Right renal pelvis (tissue), 4 donors: ENCODE measurements around the gene MAP3K2. TPM values are rescaled to one million over a fixed set of nuclear protein-coding genes. Genes with fewer than 3 reads are reported as not detected.
A peak's percentile ranks its signal among the peaks of the same experiment; 100 is the strongest.
"Not testable (repeated sequence)": the region's sequence is repeated elsewhere in the genome, so short reads cannot be mapped to it uniquely, and the experiment has no call there.

ENCODE experiments used
- DNase-seq, 4 donors: peaks; one replicate each; pipeline ENCODE4 v3.0.0-alpha.2; 2013; ENCODE audit warnings: low read depth in 4 of 4, low spot score in 3 of 4, missing footprints in 1 of 4
- polyA plus RNA-seq, 4 donors: library from polyadenylated mRNA; unstranded; fragments of 120-200 nt; gene quantifications; one replicate each; pipeline ENCODE4 v1.2.1, GENCODE V29; 2013; ENCODE audit not compliant: insufficient read length in 4 of 4

MAP3K2 gene
- polyA plus RNA-seq, 4 donors, result 23.8 to 29.5 (median 26.8) TPM

DNA sequence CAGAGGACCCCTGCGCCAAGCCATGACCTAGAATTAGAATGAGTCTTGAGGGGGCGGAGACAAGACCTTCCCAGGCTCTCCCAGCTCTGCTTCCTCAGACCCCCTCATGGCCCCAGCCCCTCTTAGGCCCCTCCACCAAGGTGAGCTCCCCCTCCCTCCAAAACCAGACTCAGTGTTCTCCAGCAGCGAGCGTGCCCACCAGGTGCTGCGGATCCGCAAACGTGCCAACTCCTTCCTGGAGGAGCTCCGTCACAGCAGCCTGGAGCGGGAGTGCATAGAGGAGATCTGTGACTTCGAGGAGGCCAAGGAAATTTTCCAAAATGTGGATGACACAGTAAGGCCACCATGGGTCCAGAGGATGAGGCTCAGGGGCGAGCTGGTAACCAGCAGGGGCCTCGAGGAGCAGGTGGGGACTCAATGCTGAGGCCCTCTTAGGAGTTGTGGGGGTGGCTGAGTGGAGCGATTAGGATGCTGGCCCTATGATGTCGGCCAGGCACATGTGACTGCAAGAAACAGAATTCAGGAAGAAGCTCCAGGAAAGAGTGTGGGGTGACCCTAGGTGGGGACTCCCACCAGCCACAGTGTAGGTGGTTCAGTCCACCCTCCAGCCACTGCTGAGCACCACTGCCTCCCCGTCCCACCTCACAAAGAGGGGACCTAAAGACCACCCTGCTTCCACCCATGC lies 33.5 kb upstream of the MAP3K2 start:
- DNase-seq, result no peak

DNA sequence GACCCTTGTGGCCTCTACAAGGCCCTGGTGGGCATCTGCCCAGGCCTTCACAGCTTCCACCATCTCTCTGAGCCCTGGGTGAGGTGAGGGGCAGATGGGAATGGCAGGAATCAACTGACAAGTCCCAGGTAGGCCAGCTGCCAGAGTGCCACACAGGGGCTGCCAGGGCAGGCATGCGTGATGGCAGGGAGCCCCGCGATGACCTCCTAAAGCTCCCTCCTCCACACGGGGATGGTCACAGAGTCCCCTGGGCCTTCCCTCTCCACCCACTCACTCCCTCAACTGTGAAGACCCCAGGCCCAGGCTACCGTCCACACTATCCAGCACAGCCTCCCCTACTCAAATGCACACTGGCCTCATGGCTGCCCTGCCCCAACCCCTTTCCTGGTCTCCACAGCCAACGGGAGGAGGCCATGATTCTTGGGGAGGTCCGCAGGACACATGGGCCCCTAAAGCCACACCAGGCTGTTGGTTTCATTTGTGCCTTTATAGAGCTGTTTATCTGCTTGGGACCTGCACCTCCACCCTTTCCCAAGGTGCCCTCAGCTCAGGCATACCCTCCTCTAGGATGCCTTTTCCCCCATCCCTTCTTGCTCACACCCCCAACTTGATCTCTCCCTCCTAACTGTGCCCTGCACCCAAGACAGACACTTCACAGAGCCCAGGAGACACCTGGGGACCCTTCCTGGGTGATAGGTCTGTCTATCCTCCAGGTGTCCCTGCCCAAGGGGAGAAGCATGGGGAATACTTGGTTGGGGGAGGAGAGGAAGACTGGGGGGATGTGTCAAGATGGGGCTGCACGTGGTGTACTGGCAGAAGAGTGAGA lies 32.5 kb upstream of the MAP3K2 start:
- no peak for DNase-seq

- no peak for DNase-seq
Observed at GRCh38 chr2:127419448-127420038, 31.8 kb upstream of the MAP3K2 start.

- DNase-seq, result no peak
Observed at GRCh38 chr2:127419112-127419430, 31.3 kb upstream of the MAP3K2 start.

GRCh38 chr2:127418300-127419111 lies 30.7 kb upstream of the MAP3K2 start, which contains the start of gene PROC:
Gene PROC, plus strand, starts transcription at chr2:127418427. Its CDS starts 1,516 bp downstream, at chr2:127419943.
- DNase-seq, result no peak

DNA sequence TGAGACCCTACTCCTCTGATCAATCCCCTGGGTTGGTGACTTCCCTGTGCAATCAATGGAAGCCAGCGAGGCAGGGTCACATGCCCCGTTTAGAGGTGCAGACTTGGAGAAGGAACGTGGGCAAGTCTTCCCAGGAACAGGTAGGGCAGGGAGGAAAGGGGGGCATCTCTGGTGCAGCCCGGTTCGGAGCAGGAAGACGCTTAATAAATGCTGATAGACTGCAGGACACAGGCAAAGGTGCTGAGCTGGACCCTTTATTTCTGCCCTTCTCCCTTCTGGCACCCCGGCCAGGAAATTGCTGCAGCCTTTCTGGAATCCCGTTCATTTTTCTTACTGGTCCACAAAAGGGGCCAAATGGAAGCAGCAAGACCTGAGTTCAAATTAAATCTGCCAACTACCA lies 29.6 kb upstream of the MAP3K2 start:
- DNase-seq, result no peak

DNA sequence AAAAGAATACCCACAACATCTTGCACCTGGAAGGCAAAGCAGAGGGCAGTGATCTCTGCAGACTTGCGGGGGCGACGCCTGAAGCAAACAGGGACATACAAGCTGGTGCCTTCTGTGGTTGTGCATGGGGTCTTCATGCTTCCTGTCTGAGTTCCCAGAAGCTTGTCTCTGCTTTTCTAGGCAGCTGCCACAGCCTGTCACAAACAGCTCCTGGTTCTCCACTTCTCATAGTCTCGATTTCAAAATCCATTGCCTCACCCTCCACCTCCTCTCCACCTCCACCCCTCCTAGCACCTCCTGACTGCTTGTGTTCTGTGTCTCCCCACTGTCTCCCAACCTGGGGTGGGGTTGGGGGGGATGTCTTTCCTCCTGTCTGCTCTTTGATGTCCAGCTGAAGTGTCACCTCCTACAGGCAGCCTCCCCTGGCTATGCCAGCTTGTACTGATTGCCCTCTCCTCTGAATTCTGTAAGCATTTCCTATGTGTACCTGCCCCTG lies 28.8 kb upstream of the MAP3K2 start:
- no peak for DNase-seq

- DNase-seq, result peak in 2 of 4 donors; percentile 47 to 54
Observed at GRCh38 chr2:127415593-127416505, 28.1 kb upstream of the MAP3K2 start.

DNA sequence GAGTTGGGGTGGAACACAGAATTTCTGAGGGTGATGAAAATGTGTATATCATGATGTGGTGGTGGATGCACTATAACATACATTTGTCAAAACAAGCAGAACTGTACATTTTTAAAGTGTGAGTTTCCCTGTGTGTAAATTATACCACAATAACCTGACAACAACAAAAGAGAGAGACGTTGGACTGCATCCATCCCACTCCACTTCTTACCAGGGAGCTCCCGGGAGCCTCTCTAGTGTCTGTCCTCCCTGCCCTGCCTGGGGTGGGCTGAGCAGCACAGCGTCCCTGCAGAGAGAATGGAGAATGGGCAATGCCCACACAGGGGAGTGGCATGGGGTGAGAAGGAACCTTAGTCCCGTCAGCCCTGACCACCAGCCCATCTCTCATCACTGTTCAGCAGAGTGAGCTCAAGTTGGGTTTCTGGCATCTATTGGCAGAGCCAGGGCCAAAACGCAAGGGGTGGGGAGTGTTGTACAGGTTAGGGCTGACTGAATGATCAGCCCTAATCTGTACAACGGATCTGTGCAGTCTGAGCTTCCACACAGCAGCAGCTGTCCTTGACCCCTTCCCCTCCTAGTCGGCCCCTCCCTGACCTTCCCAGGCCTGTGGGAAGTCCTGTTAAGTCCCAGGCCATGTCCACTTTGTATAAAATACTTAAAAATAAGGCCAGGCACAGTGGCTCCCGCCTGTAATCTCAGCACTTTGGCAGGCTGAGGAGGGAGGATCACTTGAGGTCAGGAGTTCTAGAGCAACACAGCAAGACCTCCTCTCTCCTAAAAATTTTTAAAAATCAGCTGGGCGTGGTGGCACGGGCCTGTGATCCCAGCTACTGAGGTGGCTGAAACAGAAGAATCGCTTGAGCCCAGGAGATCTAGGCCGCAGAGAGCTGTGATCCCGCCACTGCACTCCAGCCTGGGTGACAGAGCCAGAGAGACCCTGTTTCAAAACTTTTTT lies 27.1 kb upstream of the MAP3K2 start:
- DNase-seq, result no peak

- no peak for DNase-seq
Observed at GRCh38 chr2:127413782-127414637, 26.2 kb upstream of the MAP3K2 start.

DNA sequence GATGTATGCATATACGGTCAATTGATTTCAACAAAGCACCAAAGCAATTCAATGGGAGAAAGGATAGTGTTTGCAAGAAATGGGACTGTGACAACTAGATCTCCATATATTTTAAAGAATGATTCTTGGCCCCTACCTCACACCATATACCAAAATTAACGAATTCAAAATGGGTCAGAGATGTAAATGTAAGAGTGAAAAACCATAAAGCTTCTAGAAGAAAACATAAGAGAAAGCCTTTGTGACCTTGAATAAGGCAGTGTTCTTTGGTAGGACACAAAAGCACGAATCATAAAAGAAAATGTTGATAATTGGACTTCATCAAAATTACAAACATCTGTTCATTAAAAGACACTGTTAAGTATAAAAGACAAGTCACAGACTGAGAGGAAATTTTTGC lies 25.4 kb upstream of the MAP3K2 start:
- DNase-seq, result no peak

- DNase-seq, result no peak
Observed at GRCh38 chr2:127411653-127412369, 24.0 kb upstream of the MAP3K2 start.

- no peak for DNase-seq
Observed at GRCh38 chr2:127410871-127411652, 23.3 kb upstream of the MAP3K2 start.

- not testable (repeated sequence) for DNase-seq
Observed at GRCh38 chr2:127409716-127410115, 21.9 kb upstream of the MAP3K2 start.

GRCh38 chr2:127408807-127409099 lies 21.0 kb upstream of the MAP3K2 start:
- no peak for DNase-seq
